ENCODE results near the gene CNTN5. TPM values are rescaled to one million over a fixed set of nuclear protein-coding genes. Genes with fewer than 3 reads are reported as not detected.

Gene CNTN5
- total RNA-seq, 1 donor from 2014 or later: 17.7 TPM

- Mint-ChIP-seq H3K27me3 (ENCODE audit: low read depth) (no peaks in the 10 kb centered on the region), H3K4me1 (peaks cover 25% of the 10 kb centered on the region), H3K27ac (no peak overlapping the region), H3K36me3 (no peaks in the 10 kb centered on the region), H3K4me3 (no peak overlapping the region), H3K9me3 (no peaks in the 10 kb centered on the region)
- no peak for DNase-seq (ENCODE audit: low spot score in 2 of 2, unreplicated experiment in 2 of 2)
- TF ChIP-seq, protein P1, sequence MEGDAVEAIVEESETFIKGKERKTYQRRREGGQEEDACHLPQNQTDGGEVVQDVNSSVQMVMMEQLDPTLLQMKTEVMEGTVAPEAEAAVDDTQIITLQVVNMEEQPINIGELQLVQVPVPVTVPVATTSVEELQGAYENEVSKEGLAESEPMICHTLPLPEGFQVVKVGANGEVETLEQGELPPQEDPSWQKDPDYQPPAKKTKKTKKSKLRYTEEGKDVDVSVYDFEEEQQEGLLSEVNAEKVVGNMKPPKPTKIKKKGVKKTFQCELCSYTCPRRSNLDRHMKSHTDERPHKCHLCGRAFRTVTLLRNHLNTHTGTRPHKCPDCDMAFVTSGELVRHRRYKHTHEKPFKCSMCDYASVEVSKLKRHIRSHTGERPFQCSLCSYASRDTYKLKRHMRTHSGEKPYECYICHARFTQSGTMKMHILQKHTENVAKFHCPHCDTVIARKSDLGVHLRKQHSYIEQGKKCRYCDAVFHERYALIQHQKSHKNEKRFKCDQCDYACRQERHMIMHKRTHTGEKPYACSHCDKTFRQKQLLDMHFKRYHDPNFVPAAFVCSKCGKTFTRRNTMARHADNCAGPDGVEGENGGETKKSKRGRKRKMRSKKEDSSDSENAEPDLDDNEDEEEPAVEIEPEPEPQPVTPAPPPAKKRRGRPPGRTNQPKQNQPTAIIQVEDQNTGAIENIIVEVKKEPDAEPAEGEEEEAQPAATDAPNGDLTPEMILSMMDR (IDR thresholded peaks at IDR 0.05; ENCODE audit: unreplicated experiment): no peak
These were observed 331.9 kb downstream of the CNTN5 start for GRCh38 chr11:99352642-99353041.

GRCh38 chr11:99366546-99366945 lies 345.8 kb downstream of the CNTN5 start:
- Mint-ChIP-seq H3K4me3 (no peak overlapping the region), H3K36me3 (no peaks in the 10 kb centered on the region), H3K27ac (no peak overlapping the region), H3K9me3 (peaks cover 1% of the 10 kb centered on the region), H3K27me3 (ENCODE audit: low read depth) (no peaks in the 10 kb centered on the region), H3K4me1 (peaks cover 32% of the 10 kb centered on the region)
- TF ChIP-seq, protein P1 (IDR thresholded peaks at IDR 0.05; ENCODE audit: unreplicated experiment): no peak
- DNase-seq (ENCODE audit: low spot score in 2 of 2, unreplicated experiment in 2 of 2): no peak

GRCh38 chr11:99368583-99368982 lies 347.8 kb downstream of the CNTN5 start:
- no peaks in the 10 kb centered on the region for H3K27me3 Mint-ChIP-seq (ENCODE audit: low read depth)
- H3K9me3 Mint-ChIP-seq: no peaks in the 10 kb centered on the region
- no peak overlapping the region for H3K4me3 Mint-ChIP-seq
- no peaks in the 10 kb centered on the region for H3K36me3 Mint-ChIP-seq
- H3K4me1 Mint-ChIP-seq: peaks cover 27% of the 10 kb centered on the region
- H3K27ac Mint-ChIP-seq: no peak overlapping the region
- no peak for DNase-seq (ENCODE audit: low spot score in 2 of 2, unreplicated experiment in 2 of 2)
- TF ChIP-seq, protein P1 (IDR thresholded peaks at IDR 0.05; ENCODE audit: unreplicated experiment): no peak

GRCh38 chr11:99370549-99371216 lies 349.9 kb downstream of the CNTN5 start:
- Mint-ChIP-seq H3K36me3 (no peaks in the 10 kb centered on the region), H3K9me3 (peaks cover 3% of the 10 kb centered on the region), H3K4me3 (peak overlapping the region; percentile 8), H3K4me1 (peaks cover 24% of the 10 kb centered on the region), H3K27me3 (ENCODE audit: low read depth) (no peaks in the 10 kb centered on the region), H3K27ac (peak overlapping the region; percentile 9)
- TF ChIP-seq, protein P1 (IDR thresholded peaks at IDR 0.05; ENCODE audit: unreplicated experiment): no peak
- DNase-seq (ENCODE audit: low spot score in 2 of 2, unreplicated experiment in 2 of 2): no peak

DNA sequence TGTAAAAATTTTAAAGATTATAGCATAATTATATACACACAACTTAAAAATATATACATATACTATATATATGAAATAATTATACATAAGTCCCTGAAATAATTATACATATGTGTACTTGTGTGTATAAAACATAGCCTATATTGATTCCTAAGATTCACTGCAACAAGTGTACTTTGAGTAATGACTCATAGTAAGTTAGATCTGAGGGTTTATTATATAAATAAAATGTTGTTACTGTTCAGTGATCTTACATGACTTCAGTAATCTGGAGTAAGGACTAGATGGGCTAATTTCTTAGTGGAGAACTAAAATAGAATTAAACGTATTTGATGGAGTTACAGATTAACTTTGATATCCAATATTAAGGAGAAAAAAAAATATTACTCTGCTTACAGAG lies 350.5 kb downstream of the CNTN5 start:
- no peak for DNase-seq (ENCODE audit: low spot score in 2 of 2, unreplicated experiment in 2 of 2)
- H3K27ac Mint-ChIP-seq: no peak overlapping the region
- no peaks in the 10 kb centered on the region for H3K27me3 Mint-ChIP-seq (ENCODE audit: low read depth)
- H3K4me1 Mint-ChIP-seq: peaks cover 18% of the 10 kb centered on the region
- H3K9me3 Mint-ChIP-seq: peaks cover 3% of the 10 kb centered on the region
- TF ChIP-seq, protein P1 (IDR thresholded peaks at IDR 0.05; ENCODE audit: unreplicated experiment): no peak
- H3K36me3 Mint-ChIP-seq: no peaks in the 10 kb centered on the region
- no peak overlapping the region for H3K4me3 Mint-ChIP-seq
